ENCODE data around the gene CHST14. TPM values are rescaled to one million over a fixed set of nuclear protein-coding genes. Genes with fewer than 3 reads are reported as not detected.

CHST14 gene, protein sequence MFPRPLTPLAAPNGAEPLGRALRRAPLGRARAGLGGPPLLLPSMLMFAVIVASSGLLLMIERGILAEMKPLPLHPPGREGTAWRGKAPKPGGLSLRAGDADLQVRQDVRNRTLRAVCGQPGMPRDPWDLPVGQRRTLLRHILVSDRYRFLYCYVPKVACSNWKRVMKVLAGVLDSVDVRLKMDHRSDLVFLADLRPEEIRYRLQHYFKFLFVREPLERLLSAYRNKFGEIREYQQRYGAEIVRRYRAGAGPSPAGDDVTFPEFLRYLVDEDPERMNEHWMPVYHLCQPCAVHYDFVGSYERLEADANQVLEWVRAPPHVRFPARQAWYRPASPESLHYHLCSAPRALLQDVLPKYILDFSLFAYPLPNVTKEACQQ
- total RNA-seq (2014; rRNA removed; shearing (Covaris generic)) = 9.3 and 12.4 TPM in 2 replicates
- polyA plus RNA-seq (2014; cell fraction: nucleus; rRNA removed) = 10.6 and 17.2 TPM in 2 replicates

DNA sequence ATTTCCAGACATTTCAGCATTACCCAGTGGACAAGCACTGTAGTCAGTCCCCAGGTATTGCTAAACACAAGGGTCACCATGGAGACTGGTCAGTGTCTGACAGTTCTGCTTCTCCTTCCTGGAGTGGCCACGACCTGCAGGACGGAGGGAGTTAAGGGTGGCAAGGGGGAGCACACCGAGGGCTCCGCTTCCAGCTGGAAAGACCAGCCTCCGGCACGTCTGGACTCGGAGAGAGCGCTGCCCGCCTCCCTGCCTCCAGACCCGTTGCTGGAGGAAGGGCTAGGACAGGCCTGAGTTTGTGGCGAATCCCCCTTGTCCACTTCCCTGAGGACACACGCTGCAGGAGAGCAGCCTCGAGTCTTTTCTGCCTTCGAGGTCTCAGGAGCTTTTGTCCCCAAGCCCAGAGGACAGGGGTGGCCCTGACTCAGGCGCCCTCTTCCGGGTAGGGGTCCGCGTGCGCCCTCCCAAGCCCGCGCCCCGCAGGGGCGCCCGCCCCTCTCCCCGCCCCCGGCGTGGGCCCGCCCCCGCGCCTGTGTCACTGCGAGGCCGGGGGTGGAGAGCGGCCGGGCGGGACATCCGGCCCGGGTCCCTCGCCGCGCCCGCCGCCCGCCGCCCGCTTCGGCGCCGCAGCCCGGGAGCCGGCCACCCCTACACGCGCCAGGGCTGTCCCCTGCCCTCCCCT lies at the start of gene CHST14:
Gene CHST14, plus strand, starts transcription at position 562 of the 682 bp plus-strand sequence. CDS start 230 bp downstream, outside the sequence.
- no peak for DNase-seq (ENCODE audit: extremely low read depth, low read depth)

DNA sequence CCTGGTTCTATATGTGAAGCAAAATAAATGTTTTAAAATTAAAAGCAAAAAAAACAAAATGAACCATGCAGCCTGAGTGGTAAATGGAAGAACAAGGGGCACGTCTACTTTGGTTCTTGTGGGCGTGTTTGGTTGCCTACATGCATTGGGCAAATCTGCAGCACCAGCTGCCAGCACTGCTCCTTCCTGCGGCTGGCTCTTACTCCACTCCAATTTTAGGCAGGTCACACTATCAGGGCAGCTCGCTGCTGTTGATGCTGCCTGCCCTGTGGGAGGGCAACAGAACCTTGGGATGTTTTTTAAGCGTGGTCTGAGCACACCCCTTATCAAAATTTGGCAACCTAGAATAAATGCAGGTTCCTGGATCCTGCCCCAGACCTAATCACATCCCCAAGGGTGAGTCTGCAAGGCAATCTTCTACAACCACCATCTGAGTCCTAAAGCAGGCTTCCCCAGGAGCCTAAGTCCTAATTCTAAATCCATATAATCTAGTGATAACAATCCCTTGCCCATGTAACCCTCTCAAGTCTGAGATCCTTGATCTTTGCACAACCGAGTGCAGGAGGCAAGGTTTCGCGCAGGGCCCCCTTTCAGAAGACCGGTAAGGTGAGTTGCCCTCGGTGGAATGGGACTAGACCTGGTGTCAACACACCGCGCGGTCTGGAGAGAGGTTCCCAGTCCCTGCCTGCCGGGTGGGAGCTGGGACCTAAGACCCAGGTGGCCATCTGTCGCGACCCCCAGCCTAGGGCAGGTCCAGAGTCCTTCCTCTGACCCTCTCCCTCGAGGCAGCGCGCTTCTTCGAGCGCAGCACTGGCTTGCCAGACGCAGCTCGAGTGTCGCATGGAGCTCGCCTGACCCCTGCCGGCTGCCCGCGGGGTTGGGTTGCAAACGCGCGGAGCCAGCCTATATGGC lies 49.3 kb upstream of the CHST14 start:
- DNase-seq (ENCODE audit: extremely low read depth, low read depth) = peak; percentile 62

DNA sequence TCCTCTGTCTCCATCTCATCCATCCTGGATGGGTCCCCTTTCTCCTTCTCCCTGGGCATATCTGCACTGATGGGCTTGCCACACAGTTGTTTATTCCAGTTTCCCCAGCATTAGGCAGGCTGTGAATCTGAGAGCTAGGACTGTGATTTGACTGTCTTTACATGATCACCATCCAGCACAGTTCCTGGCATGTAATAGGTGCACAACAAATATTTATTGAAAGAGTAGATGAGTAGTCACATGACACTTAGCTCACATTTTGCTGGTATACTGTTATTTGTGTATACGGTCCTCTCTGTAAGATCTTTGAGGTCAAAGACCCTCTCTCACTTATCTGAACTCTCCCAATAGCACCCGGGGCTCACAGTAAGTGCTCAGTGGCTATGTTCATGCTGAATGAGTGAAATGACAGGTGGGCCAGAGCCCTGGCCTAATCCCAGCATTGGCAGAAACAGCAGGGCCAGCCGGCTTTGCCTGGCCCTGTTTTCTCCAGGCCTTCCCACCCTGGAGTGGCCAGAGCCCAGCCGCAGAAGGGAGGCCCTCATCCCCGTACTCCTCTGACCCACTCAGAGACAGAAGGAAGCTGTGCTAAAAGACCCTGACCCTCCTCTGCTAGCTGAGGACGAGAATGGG lies 46.2 kb upstream of the CHST14 start:
- DNase-seq (ENCODE audit: extremely low read depth, low read depth) = no peak

DNA sequence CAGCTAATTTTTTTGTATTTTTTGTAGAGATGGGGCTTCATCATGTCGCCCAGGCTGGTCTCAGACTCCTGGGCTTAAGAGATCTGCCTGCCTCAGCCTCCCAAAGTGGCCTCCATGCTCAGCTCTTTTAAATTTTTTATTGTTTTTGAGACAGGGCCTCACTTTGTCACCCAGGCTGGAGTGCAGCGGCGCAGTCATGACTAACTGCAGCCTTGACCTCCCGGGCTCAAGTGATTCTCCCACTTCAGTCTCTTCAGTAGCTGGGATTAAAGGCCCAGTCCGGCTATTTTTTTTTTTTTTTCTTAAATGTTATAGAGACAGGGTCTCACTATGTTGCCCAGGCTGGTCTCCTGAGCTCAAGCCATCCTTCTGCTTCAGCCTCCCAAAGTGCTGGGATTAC lies 45.1 kb upstream of the CHST14 start:
- DNase-seq (ENCODE audit: extremely low read depth, low read depth) = no peak

DNA sequence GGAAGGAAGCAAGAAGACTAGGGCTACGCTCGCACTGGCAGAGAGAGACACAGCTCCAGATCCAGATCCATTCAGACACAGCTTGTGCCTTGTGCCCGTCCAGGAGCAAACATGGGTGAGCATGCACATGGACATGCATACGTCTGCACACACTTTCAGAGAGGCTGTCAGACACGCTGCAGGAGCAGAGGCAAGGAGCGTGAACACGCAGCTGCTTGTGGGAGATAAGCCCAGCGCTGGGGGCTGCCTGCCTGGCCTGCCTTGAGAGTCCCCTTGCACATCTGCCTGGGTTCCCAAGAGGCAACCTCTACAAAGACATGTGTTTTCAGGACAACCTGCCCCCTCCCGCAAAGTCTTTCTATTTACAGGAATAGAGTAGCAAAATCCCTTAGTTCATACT lies 43.6 kb upstream of the CHST14 start:
- no peak for DNase-seq (ENCODE audit: extremely low read depth, low read depth)

DNA sequence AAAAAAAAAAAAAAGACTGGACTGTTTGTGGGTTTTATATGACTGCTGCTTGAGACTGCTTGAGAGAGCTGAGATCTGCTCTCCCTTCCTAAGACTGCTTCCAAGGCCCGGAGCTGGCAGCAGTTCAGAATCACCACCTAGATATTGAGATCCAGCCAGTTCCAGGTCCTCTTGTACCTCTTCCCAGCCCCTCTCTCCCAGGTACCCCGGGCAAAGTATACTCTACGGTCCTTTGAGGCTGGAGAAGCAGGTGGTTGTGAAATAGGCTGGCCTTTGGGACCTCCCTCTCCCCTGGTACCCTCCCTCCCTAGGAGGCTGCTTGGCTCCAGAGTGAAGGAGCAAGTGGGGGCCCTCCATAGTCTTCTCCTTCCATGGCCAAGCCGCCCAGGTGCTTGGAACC lies 42.6 kb upstream of the CHST14 start:
- DNase-seq (ENCODE audit: extremely low read depth, low read depth) = no peak

DNA sequence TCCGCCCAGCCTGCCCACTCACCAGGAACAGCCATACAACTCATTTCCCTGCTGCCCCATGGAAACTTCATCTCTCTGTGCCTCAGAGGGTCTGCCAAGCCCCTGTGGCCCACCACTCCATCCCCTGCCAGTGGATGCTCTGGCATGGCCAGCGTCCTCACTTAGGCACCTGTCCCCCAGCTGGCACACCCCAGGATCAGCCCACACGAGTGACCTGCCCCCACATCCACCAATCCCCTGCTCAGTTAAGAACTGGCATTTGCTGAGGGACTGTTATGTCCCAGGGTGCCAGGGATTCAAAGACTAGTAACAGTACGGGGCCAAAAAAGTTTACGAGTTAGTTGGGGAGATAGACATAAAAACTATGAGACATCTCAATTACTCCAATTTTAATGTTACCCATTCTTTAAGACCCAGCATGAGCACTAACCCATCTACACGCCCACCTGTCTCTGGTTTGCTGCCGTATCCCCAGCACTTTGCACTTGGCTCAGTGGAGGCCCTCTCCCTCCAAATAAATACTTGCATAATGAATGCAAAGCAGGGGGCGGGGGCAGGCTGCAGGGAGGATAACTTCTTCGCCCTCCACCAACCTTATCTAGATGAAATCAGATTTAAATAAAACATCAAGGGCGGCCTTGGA lies 41.6 kb upstream of the CHST14 start:
- DNase-seq (ENCODE audit: extremely low read depth, low read depth) = no peak

DNA sequence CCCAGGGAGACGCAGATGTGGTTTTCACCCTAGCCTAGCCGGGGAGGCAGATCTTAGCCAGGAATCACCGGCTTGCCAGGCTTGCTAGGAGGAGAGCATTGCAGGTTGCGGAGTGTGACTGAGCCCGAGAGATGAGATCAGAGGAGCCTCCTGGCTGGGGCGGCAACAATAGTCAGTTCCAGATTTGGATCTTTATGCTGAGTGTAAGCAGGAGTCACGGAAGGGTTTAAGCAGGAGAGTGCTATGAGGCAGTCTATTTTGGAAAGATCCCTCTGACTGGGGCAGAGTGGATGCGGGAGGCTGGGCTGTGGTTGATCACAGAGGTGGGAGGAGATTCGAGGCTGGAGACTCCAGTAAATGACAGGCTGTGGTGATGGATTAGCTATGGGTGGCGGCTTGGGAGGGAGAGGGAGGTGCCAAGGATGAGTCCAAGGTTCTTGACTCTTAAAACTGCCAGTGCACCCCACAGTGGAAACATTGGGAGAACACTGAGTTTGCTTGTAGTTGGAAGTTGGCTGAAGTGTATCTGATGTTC lies 40.4 kb upstream of the CHST14 start:
- no peak for DNase-seq (ENCODE audit: extremely low read depth, low read depth)

DNA sequence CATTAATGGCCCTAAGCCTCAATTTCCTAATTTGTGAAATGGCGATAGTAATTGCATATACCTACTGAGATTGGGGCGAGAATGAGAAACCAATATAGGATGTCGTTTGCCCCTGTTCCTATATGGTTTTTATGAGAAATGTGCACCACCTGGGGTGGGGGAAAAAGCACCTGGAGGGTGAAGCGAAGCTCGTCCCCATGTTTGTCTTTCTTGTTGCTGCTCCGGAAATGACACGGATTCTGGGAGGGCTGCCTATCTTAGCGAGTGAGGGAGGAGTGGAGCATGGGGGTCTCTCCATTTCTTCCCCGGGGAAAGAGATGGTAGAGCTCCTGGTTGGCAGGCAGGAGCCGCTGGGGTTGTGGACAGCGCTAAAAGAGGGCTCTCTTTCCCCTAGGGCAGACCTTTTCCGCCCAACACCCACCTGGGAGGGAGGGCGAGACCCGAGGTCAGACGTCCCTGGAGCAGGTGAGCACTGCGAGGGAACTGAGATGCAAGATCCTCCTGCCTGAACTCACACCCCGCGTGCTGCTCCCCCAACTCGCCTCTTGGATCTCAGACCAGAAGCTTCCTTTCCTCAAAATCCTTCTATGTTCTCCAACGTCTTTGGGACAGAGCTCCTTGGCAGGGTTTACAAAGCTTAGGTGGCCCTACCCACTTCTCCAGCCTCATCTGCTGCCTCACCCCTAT lies 35.6 kb upstream of the CHST14 start:
- DNase-seq (ENCODE audit: extremely low read depth, low read depth) = no peak

DNA sequence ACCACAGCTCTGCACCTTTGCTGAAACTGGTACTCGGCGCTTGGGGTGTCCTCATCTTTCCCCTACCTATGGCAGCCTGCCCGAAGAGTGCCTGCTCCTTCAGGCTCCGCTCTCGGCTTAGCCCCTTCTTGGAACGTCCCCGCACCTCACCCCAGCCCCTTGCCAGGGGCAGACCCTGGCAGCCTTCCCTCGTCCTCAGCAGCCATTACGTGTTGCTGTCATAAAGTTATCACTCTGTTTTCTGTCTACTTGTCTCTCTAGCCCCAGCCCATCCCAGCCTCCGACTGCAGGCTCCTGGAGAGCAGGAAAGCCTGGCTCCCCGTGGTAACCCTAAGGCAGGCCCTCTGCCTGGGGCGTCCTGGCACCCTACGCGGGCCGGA lies 35.1 kb upstream of the CHST14 start:
- no peak for DNase-seq (ENCODE audit: extremely low read depth, low read depth)

DNA sequence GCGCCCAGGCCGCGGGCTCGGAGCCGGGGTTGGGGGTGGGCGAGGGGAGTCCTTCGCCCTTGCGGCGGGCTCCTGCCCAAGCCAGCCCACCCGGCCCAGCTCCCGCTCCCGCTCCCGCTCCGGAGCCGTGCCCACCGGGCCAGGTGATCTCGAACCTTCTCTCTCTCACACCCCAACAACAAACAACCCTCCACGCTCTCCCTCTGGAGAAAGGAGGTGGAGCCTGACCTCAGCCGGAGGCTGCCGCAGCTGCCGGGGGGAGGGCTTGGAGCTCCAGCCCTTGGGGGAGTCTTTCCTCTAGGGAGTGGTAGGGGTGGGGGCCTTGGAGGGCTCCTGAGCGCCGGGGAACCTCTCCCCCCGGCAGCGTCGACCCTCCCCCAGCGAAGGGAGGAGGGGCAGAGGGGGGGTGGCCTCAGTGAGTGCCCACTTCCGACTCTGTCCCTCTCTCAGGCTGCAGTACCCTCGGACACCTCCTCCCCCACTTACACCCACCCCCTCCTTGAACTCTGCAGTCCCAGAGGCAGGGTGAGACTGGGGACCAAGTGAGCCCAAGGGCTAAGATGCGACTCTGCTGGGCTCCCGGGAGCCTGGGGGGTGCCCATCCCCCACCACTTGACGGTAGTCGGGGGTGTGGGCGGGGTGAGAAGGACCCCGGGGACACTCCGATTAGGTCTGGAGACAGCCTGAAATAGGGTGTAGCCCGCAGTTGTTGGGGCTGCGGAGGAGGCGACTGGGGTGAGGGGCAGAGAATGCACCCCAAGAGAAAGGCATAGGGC lies 34.5 kb upstream of the CHST14 start:
- DNase-seq (ENCODE audit: extremely low read depth, low read depth) = no peak

DNA sequence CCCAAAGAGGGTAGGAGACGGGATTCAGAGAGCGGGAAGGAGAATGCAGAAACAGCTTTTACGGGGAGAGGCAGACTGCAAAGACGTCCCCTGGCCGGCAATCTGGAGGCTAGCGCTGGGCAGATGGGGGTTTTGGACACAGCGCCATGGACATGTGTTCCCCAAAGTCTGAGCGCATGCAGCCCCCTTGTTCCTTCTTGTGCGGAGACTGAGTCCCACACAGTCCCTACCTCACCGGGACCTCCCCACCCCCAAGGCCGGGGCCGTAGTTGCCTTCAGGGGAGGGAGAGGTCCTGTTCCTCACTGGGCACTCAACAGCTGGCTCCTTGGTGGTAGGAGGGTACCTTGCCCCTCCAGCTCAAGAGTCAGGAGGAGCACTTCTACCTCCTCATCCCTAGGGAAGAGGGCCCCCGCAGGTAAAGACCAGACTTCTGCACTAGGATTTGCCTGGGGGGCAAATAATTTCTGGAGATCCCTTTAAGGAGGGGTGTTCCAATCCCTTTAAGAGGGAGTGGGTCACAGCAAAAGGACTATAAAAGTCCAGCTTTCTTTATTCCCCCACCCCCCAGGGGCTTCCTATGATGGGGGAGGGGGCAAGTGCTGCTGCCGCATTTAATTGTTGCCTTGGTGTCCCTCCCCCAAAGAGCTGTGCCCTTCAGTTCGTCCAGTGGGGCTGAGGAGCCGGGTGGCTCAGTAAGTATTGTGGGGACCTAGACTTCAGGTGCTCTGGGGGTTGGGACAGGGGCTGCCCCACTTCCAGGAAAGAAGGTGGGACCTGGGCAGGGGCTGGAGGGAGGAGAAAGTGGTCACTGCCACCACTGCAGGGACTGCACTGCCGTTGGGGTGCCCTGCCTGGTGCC lies 33.7 kb upstream of the CHST14 start:
- no peak for DNase-seq (ENCODE audit: extremely low read depth, low read depth)

DNA sequence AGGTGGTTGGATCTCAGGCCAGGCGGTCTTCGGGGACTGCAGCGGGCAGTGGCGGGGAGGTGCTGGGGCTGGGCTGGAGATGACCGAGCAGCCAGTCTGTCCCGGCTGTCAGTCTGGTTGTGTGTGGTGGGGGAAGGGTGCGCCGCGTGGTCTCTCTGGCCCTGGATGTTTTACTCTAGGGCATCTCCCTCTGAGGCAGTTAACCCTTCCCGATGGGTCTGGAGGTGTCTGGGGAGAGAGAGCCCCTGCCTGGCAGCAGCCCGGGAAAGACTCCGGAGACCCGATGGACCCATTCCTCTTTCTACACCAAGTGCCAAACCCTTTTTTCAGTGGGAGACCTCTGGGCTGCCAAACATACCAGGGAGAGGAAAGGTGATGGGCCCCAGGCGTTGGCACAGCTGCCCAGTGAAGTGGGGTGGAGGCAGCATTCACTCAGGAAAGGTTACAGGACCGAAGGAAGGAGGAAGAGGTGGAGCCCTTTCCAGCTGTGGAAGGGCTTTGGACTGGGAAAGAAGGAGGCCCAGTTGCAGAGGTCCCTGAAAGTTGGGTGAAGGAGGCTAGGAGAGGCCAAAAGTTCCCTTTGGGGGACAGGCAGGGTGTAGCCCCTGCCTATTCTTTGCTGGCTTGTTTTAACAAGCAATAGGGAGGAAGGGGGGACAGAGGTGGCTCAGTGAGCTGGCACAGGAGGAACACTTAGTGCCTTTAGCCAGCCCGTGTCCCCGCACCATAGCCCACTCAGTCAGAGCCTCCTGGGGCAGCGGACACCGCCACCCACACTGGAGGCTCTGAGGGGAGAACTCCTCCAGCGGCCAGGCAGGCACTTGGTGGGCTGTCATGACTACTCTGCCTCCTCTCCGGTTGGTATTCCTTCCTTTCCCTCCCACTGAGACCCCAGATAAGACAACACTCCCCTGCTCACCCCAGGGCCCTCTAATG lies 32.8 kb upstream of the CHST14 start:
- DNase-seq (ENCODE audit: extremely low read depth, low read depth) = no peak

DNA sequence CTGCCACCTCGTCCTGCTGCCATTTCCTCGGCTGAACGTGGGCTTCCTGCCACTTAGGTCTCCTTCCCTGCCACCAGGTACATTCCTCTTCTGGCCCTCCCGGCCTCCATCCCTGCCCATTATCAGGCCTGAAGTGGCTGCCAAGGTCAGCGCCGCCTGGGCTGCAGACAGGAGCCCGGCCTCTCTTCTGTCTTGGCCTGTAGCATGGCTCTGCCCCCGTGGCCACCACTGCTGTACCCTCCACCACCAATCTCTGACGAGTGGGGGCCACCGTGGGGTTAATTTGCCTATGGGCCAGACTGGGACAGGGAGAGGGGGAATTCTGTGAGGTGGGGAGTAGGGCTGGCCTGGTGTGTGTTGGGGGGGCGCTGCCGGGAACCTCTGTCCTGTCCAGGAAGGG lies 32.1 kb upstream of the CHST14 start:
- no peak for DNase-seq (ENCODE audit: extremely low read depth, low read depth)

DNA sequence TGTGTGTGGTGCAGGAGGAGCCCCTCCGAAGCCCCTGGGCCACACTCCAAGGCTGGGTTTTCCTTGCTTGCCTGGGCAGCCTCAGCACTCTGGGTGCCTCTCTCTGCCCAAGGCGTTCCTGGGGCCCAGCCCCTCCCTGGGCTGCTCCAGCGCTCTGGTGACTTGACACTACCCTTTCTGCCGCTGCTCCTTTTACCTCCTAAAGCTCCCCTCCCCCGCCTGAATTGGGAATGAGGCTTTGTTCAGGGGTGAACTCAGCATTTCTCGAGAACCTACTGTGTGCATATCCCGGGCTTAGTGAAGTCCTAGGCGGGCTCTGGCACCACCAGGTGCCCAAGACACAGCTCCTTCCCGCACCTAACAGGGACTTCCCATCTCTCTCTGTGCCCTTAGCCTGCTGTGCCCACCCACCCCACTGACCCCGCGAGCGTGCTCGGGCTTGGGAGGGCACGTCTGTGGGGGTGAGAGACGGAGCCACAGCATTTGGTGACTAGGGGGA lies 31.3 kb upstream of the CHST14 start:
- no peak for DNase-seq (ENCODE audit: extremely low read depth, low read depth)
